GM19467 (cell line): Measurements from ENCODE around the gene LGALS7.
A peak's percentile ranks its signal among the peaks of the same experiment; 100 is the strongest.
"Not testable (repeated sequence)": the region's sequence is repeated elsewhere in the genome, so short reads cannot be mapped to it uniquely, and the experiment has no call there.

ENCODE experiments used
- ATAC-seq: cut with Tn5 transposase; IDR thresholded peaks from one replicate; pipeline ENCODE4 v1.9.1; 2021; ENCODE audit warnings: mild to moderate bottlenecking, moderate library complexity; ENCODE audit not compliant: unreplicated experiment

LGALS7 gene

GRCh38 chr19:38800577-38801347, 27.4 kb upstream of the LGALS7 start:
- no peak for ATAC-seq

- ATAC-seq: no peak
Measured at GRCh38 chr19:38799104-38799503, 25.8 kb upstream of the LGALS7 start.

- ATAC-seq: not testable (repeated sequence)
Measured at GRCh38 chr19:38797781-38798180, 24.5 kb upstream of the LGALS7 start.

- ATAC-seq: no peak
Measured at GRCh38 chr19:38796154-38796553, 22.8 kb upstream of the LGALS7 start.

GRCh38 chr19:38795549-38795948, 22.2 kb upstream of the LGALS7 start:
- ATAC-seq: no peak

GRCh38 chr19:38793671-38794070, 20.4 kb upstream of the LGALS7 start:
- ATAC-seq: no peak

- no peak for ATAC-seq
Measured at GRCh38 chr19:38793177-38793576, 19.9 kb upstream of the LGALS7 start.

GRCh38 chr19:38792250-38793111, 19.2 kb upstream of the LGALS7 start:
- no peak for ATAC-seq

GRCh38 chr19:38791451-38792064, 18.2 kb upstream of the LGALS7 start:
- peak; percentile 56 for ATAC-seq

GRCh38 chr19:38790507-38791403, 17.4 kb upstream of the LGALS7 start:
- ATAC-seq: not testable (repeated sequence)

- no peak for ATAC-seq
Measured at GRCh38 chr19:38788478-38789243, 15.3 kb upstream of the LGALS7 start, which contains the start of gene LGALS7B. LGALS7B (plus strand) TSS chr19:38789200; CDS start chr19:38789227, 27 bp downstream.

- no peak for ATAC-seq
Measured at GRCh38 chr19:38786572-38787265, 13.4 kb upstream of the LGALS7 start.

GRCh38 chr19:38786061-38786460, 12.7 kb upstream of the LGALS7 start:
- not testable (repeated sequence) for ATAC-seq

- ATAC-seq: no peak
Measured at GRCh38 chr19:38785187-38785699, 11.9 kb upstream of the LGALS7 start.

GRCh38 chr19:38784224-38784623, 10.9 kb upstream of the LGALS7 start:
- no peak for ATAC-seq

GRCh38 chr19:38782212-38782611, 8.9 kb upstream of the LGALS7 start:
- not testable (repeated sequence) for ATAC-seq

GRCh38 chr19:38781058-38781457, 7.7 kb upstream of the LGALS7 start:
- no peak for ATAC-seq

- ATAC-seq: no peak
Measured at GRCh38 chr19:38780443-38780842, 7.1 kb upstream of the LGALS7 start.

GRCh38 chr19:38778733-38779132, 5.4 kb upstream of the LGALS7 start:
- ATAC-seq: no peak
